HEK293 (cell line): ENCODE data around the gene CFAP299.

Experiments
- CTCF ChIA-PET: fragments of 350-600 bp; formaldehyde crosslinking; extraction: SDS; loops from one replicate; lab custom pipeline; 2021; ENCODE audit warnings: antibody characterized with exemption; lab: Yijun Ruan, JAX
- POLR2A ChIA-PET: fragments of 300-600 bp; formaldehyde crosslinking; extraction: SDS; loops from one replicate; lab custom pipeline; 2020; ENCODE audit warnings: antibody characterized with exemption, inconsistent platforms; lab: Yijun Ruan, JAX
- H3K27ac ChIP-seq: fragments of 200-500 bp; sonication (Bioruptor generic); 2 replicates; pipeline ENCODE4 v1.5.1; 2014; ENCODE audit warnings: low read depth, low read length, control low read depth, inconsistent platforms; ENCODE audit errors: extremely low read depth
- H3K36me3 ChIP-seq, 2 experiments: fragments of 200-500 bp in 1 of 2; sonication (Bioruptor generic) in 1 of 2; 1 replicate in 1 of 2; 2 replicates in 1 of 2; pipeline ENCODE4 v1.5.1; 2014 to 2017; ENCODE audit warnings: inconsistent platforms in 2 of 2, low read length in 2 of 2; ENCODE audit not compliant: control insufficient read depth in 2 of 2, insufficient read depth in 1 of 2
- H3K4me1 ChIP-seq: fragments of 200-500 bp; sonication (Bioruptor generic); 2 replicates; pipeline ENCODE4 v1.5.1; 2014; ENCODE audit warnings: mild to moderate bottlenecking, low read length, inconsistent platforms; ENCODE audit not compliant: control insufficient read depth, insufficient read depth
- H3K4me3 ChIP-seq: 2 replicates; pipeline ENCODE4 v1.5.1; 2011; ENCODE audit warnings: low read depth, mild to moderate bottlenecking, control low read depth, low read length, moderate library complexity
- H3K9me3 ChIP-seq: fragments of 200-500 bp; sonication (Bioruptor generic); 2 replicates; pipeline ENCODE4 v1.5.1; 2014; ENCODE audit warnings: low read depth, low read length, inconsistent platforms; ENCODE audit not compliant: control insufficient read depth, insufficient read depth
- AEBP2 ChIP-seq: fragments of 450-650 bp; formaldehyde crosslinking; IDR thresholded peaks from 2 replicates; pipeline ENCODE4 v1.5.1; 2016; ENCODE audit warnings: missing biosample characterization, missing genetic modification characterization, borderline replicate concordance
- GLI4 ChIP-seq: fragments of 450-650 bp; formaldehyde crosslinking; IDR thresholded peaks from 2 replicates; pipeline ENCODE4 v1.5.1; 2016; ENCODE audit warnings: missing biosample characterization, missing genetic modification characterization
- PBX3 ChIP-seq: sonication (generic); formaldehyde crosslinking; IDR thresholded peaks from 2 replicates; pipeline ENCODE4 v1.8.1; 2022; ENCODE audit warnings: mild to moderate bottlenecking, moderate library complexity, missing genetic modification reagents
- RBAK ChIP-seq: fragments of 450-650 bp; formaldehyde crosslinking; IDR thresholded peaks from 2 replicates; pipeline ENCODE4 v1.5.1; 2016; ENCODE audit warnings: missing biosample characterization, missing genetic modification characterization
- ZBTB10 ChIP-seq: fragments of 450-650 bp; formaldehyde crosslinking; IDR thresholded peaks from 2 replicates; pipeline ENCODE4 v1.5.1; 2016; ENCODE audit warnings: missing biosample characterization, missing genetic modification characterization
- ZBTB44 ChIP-seq: fragments of 450-650 bp; IDR thresholded peaks from 2 replicates; pipeline ENCODE4 v1.5.1; 2018; ENCODE audit warnings: missing biosample characterization, mild to moderate bottlenecking, missing genetic modification characterization
- ZFP41 ChIP-seq: fragments of 450-650 bp; formaldehyde crosslinking; IDR thresholded peaks from 2 replicates; pipeline ENCODE4 v1.5.1; 2016; ENCODE audit warnings: missing biosample characterization, missing genetic modification characterization, borderline replicate concordance
- ZIC2 ChIP-seq: fragments of 450-650 bp; formaldehyde crosslinking; IDR thresholded peaks from 2 replicates; pipeline ENCODE4 v1.5.1; 2016; ENCODE audit warnings: missing biosample characterization, missing genetic modification characterization
- ZNF133 ChIP-seq: fragments of 450-650 bp; formaldehyde crosslinking; IDR thresholded peaks from 2 replicates; pipeline ENCODE4 v1.5.1; 2016; ENCODE audit warnings: missing biosample characterization, missing genetic modification characterization
- ZNF138 ChIP-seq: fragments of 450-650 bp; formaldehyde crosslinking; IDR thresholded peaks from 2 replicates; pipeline ENCODE4 v1.5.1; 2016; ENCODE audit warnings: missing biosample characterization, missing genetic modification characterization, borderline replicate concordance
- ZNF146 ChIP-seq: fragments of 450-650 bp; formaldehyde crosslinking; IDR thresholded peaks from 2 replicates; pipeline ENCODE4 v1.5.1; 2016; ENCODE audit warnings: missing biosample characterization, missing genetic modification characterization
- ZNF16 ChIP-seq: fragments of 450-650 bp; formaldehyde crosslinking; IDR thresholded peaks from 2 replicates; pipeline ENCODE4 v1.5.1; 2016; ENCODE audit warnings: low read depth, missing biosample characterization, missing genetic modification characterization
- ZNF214 ChIP-seq: fragments of 450-650 bp; formaldehyde crosslinking; IDR thresholded peaks from 2 replicates; pipeline ENCODE4 v1.5.1; 2017; ENCODE audit warnings: missing biosample characterization, mild to moderate bottlenecking, missing genetic modification characterization, borderline replicate concordance
- ZNF404 ChIP-seq: fragments of 450-650 bp; formaldehyde crosslinking; IDR thresholded peaks from 2 replicates; pipeline ENCODE4 v1.5.1; 2017; ENCODE audit warnings: missing biosample characterization, missing genetic modification characterization
- ZNF544 ChIP-seq: fragments of 450-650 bp; formaldehyde crosslinking; IDR thresholded peaks from 2 replicates; pipeline ENCODE4 v1.5.0; 2017; ENCODE audit warnings: missing biosample characterization, missing genetic modification characterization
- ZNF623 ChIP-seq: fragments of 450-650 bp; formaldehyde crosslinking; IDR thresholded peaks from 2 replicates; pipeline ENCODE4 v1.5.1; 2016; ENCODE audit warnings: missing biosample characterization, missing genetic modification characterization
- ZNF639 ChIP-seq: fragments of 450-650 bp; formaldehyde crosslinking; IDR thresholded peaks from 2 replicates; pipeline ENCODE4 v1.5.1; 2016; ENCODE audit warnings: missing biosample characterization, missing genetic modification characterization
- ZNF830 ChIP-seq: fragments of 450-650 bp; IDR thresholded peaks from 2 replicates; pipeline ENCODE4 v1.5.0; 2018; ENCODE audit warnings: missing biosample characterization, missing genetic modification characterization, low read depth, mild to moderate bottlenecking, moderate library complexity
- ZSCAN5A ChIP-seq: fragments of 450-650 bp; formaldehyde crosslinking; IDR thresholded peaks from 2 replicates; pipeline ENCODE4 v1.5.1; 2016; ENCODE audit warnings: missing biosample characterization, missing genetic modification characterization
- TF ChIP-seq, protein P1 (sequence below): fragments of 450-650 bp; formaldehyde crosslinking; conservative IDR thresholded peaks from 2 replicates; pipeline ENCODE4 v1.5.1; 2016; ENCODE audit warnings: low read depth, missing biosample characterization, missing genetic modification characterization

The CFAP299 gene

GRCh38 chr4:80417019-80417418 is 81.5 kb downstream of the CFAP299 start:
- H3K4me3 ChIP-seq, result no peak overlapping the region
- H3K36me3 ChIP-seq, result no peaks in the 10 kb centered on the region
- no peaks in the 10 kb centered on the region for H3K4me1 ChIP-seq
- no peaks in the 10 kb centered on the region for H3K9me3 ChIP-seq
- ChIA-PET CTCF (no interaction called here), POLR2A (no interaction called here)
- no peak overlapping the region for H3K27ac ChIP-seq
- TF ChIP-seq PBX3 (CRISPR knock-in tag) (no peak), RBAK (tag by site-specific recombination) (no peak), ZNF138 (tag by site-specific recombination) (no peak), ZNF133 (tag by site-specific recombination) (no peak), ZNF830 (no peak), AEBP2 (tag by site-specific recombination) (no peak), ZNF214 (tag by site-specific recombination) (no peak), ZNF404 (tag by site-specific recombination) (no peak), GLI4 (tag by site-specific recombination) (no peak), ZIC2 (tag by site-specific recombination) (no peak), ZFP41 (tag by site-specific recombination) (no peak), ZNF16 (tag by site-specific recombination) (no peak)
- TF ChIP-seq, protein P1, sequence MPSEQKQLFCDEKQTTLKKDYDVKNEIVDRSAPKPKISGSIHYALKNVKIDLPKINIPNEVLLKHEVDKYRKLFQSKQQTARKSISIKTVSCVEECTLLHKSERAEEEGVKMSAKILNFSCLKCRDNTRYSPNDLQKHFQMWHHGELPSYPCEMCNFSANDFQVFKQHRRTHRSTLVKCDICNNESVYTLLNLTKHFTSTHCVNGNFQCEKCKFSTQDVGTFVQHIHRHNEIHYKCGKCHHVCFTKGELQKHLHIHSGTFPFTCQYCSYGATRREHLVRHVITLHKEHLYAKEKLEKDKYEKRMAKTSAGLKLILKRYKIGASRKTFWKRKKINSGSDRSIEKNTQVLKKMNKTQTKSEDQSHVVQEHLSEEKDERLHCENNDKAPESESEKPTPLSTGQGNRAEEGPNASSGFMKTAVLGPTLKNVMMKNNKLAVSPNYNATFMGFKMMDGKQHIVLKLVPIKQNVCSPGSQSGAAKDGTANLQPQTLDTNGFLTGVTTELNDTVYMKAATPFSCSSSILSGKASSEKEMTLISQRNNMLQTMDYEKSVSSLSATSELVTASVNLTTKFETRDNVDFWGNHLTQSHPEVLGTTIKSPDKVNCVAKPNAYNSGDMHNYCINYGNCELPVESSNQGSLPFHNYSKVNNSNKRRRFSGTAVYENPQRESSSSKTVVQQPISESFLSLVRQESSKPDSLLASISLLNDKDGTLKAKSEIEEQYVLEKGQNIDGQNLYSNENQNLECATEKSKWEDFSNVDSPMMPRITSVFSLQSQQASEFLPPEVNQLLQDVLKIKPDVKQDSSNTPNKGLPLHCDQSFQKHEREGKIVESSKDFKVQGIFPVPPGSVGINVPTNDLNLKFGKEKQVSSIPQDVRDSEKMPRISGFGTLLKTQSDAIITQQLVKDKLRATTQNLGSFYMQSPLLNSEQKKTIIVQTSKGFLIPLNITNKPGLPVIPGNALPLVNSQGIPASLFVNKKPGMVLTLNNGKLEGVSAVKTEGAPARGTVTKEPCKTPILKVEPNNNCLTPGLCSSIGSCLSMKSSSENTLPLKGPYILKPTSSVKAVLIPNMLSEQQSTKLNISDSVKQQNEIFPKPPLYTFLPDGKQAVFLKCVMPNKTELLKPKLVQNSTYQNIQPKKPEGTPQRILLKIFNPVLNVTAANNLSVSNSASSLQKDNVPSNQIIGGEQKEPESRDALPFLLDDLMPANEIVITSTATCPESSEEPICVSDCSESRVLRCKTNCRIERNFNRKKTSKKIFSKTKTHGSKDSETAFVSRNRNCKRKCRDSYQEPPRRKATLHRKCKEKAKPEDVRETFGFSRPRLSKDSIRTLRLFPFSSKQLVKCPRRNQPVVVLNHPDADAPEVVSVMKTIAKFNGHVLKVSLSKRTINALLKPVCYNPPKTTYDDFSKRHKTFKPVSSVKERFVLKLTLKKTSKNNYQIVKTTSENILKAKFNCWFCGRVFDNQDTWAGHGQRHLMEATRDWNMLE, result no peak

GRCh38 chr4:80419946-80420345 is 84.4 kb downstream of the CFAP299 start:
- no peak overlapping the region for H3K27ac ChIP-seq
- no peaks in the 10 kb centered on the region for H3K9me3 ChIP-seq
- ChIA-PET POLR2A (no interaction called here), CTCF (no interaction called here)
- no peaks in the 10 kb centered on the region for H3K36me3 ChIP-seq
- H3K4me1 ChIP-seq, result no peaks in the 10 kb centered on the region
- H3K4me3 ChIP-seq, result no peak overlapping the region
- TF ChIP-seq ZNF146 (tag by site-specific recombination) (no peak), ZSCAN5A (no peak), ZBTB10 (tag by site-specific recombination) (no peak), ZBTB44 (tag by site-specific recombination) (no peak), ZNF639 (tag by site-specific recombination) (no peak), ZNF544 (tag by site-specific recombination) (no peak), ZNF623 (tag by site-specific recombination) (no peak)
